ENCODE measurements around the gene SLC6A1.

DNA sequence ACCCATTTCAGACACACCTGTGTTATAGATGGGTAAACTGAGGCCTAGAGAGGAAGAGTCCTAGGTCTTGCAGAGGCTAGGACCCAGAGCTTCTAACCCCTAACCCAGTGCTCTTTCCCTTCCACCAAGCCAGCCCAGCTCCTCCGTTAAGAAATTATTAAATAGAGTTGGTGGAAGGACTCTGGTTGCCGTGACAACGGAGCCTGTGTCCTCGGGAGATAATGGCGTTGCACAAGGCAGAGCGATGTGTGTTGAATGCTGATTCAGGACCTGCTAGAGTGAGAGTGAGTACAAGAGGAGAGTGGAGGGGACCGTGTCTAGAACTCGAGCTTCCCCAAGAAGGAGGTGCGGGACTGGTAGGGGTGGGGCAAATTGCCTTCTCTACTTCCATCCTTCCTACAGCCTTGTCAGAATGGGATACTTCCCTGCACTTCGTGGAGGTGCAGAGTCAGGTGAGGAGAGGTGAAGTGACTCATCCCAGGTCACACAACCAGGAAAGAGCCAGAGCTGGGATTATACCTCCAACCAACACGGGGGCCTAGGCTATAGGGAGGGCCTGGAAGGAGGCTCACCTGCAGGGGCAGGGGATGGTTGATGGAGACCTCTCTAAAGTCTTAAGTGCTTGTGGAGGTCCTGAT lies 8.6 kb downstream of the SLC6A1 start:
- TF ChIP-seq NFE2L2 (IDR thresholded peaks at IDR 0.05; ENCODE audit: low read depth, low read length) (no peak), RAD21 (IDR thresholded peaks at IDR 0.05; ENCODE audit: low read length) (no peak)
- TF ChIP-seq, protein P1, sequence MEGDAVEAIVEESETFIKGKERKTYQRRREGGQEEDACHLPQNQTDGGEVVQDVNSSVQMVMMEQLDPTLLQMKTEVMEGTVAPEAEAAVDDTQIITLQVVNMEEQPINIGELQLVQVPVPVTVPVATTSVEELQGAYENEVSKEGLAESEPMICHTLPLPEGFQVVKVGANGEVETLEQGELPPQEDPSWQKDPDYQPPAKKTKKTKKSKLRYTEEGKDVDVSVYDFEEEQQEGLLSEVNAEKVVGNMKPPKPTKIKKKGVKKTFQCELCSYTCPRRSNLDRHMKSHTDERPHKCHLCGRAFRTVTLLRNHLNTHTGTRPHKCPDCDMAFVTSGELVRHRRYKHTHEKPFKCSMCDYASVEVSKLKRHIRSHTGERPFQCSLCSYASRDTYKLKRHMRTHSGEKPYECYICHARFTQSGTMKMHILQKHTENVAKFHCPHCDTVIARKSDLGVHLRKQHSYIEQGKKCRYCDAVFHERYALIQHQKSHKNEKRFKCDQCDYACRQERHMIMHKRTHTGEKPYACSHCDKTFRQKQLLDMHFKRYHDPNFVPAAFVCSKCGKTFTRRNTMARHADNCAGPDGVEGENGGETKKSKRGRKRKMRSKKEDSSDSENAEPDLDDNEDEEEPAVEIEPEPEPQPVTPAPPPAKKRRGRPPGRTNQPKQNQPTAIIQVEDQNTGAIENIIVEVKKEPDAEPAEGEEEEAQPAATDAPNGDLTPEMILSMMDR (conservative IDR thresholded peaks at IDR 0.05; ENCODE audit: low read depth, low read length) = no peak

All from IMR-90 (cell line).